MG63 (cell line): ENCODE measurements around the gene RIMS3. TPM values are rescaled to one million over a fixed set of nuclear protein-coding genes. Genes with fewer than 3 reads are reported as not detected.

Source experiments
- DNase-seq: peaks from one replicate; pipeline ENCODE4 v3.0.0-alpha.2; 2020
- H3K27me3 ChIP-seq: fragments of 250-450 bp; sonication (Bioruptor Pico); 2 replicates; pipeline ENCODE4 v1.5.1; 2020; ENCODE audit warnings: mild to moderate bottlenecking, moderate library complexity
- H3K36me3 ChIP-seq: fragments of 250-450 bp; sonication (Bioruptor Pico); 2 replicates; pipeline ENCODE4 v1.5.1; 2020; ENCODE audit warnings: mild to moderate bottlenecking, moderate library complexity
- H3K4me3 ChIP-seq: fragments of 250-450 bp; sonication (Bioruptor Pico); 2 replicates; pipeline ENCODE4 v1.5.1; 2020; ENCODE audit warnings: mild to moderate bottlenecking, moderate library complexity
- H3K9me3 ChIP-seq: fragments of 250-450 bp; sonication (Bioruptor Pico); 2 replicates; pipeline ENCODE4 v1.5.1; 2020; ENCODE audit warnings: mild to moderate bottlenecking, moderate library complexity
- total RNA-seq: library from RNA; depleted of rRNA; stranded (reverse); fragments of >200 nt; shearing (Covaris generic); gene quantifications from 2 replicates; pipeline ENCODE4 v1.2.3, GENCODE V29; 2014; ENCODE audit warnings: low replicate concordance

Gene RIMS3
- total RNA-seq, 1 experiment from 2014 or later, result 0.82 TPM

- DNase-seq, result no peak
- Histone ChIP-seq H3K27me3 (no peaks in the 10 kb centered on the region), H3K36me3 (0 out of 2 replicates have a peak, but pooled peaks cover 2% of the 10 kb centered on the region), H3K9me3 (no peaks in the 10 kb centered on the region), H3K4me3 (no peak overlapping the region)
These were observed 30.8 kb upstream of the RIMS3 start for GRCh38 chr1:40696294-40696693.

GRCh38 chr1:40694353-40694874, 28.9 kb upstream of the RIMS3 start:
- DNase-seq, result no peak
- Histone ChIP-seq H3K4me3 (no peak overlapping the region), H3K27me3 (no peaks in the 10 kb centered on the region), H3K36me3 (0 out of 2 replicates have a peak, but pooled peaks cover 2% of the 10 kb centered on the region), H3K9me3 (no peaks in the 10 kb centered on the region)

- Histone ChIP-seq H3K4me3 (peak overlapping the region; percentile 94; the same call in 1 of the 2 replicates), H3K36me3 (0 out of 2 replicates have a peak, but pooled peaks cover 2% of the 10 kb centered on the region), H3K27me3 (no peaks in the 10 kb centered on the region), H3K9me3 (no peaks in the 10 kb centered on the region)
- DNase-seq, result no peak
These were observed 27.9 kb upstream of the RIMS3 start for GRCh38 chr1:40693425-40693824.

- Histone ChIP-seq H3K4me3 (peak overlapping the region; percentile 94), H3K36me3 (0 out of 2 replicates have a peak, but pooled peaks cover 2% of the 10 kb centered on the region), H3K9me3 (no peaks in the 10 kb centered on the region), H3K27me3 (no peaks in the 10 kb centered on the region)
- DNase-seq, result no peak
These were observed 27.0 kb upstream of the RIMS3 start for GRCh38 chr1:40692429-40692895.

- Histone ChIP-seq H3K9me3 (no peaks in the 10 kb centered on the region), H3K27me3 (no peaks in the 10 kb centered on the region), H3K36me3 (0 out of 2 replicates have a peak, but pooled peaks cover 2% of the 10 kb centered on the region), H3K4me3 (peak within 1 kb of the TSS; percentile 94)
- peak; percentile 94 for DNase-seq
These were observed 26.3 kb upstream of the RIMS3 start, which contains the start of gene NFYC for GRCh38 chr1:40691538-40692428. NFYC (plus strand) TSS chr1:40691704; CDS start chr1:40738844, 47,140 bp downstream.

- DNase-seq, result no peak
- no peaks in the 10 kb centered on the region for H3K9me3 ChIP-seq
- H3K36me3 ChIP-seq, result no peaks in the 10 kb centered on the region
- peak overlapping the region; percentile 94 for H3K4me3 ChIP-seq
- no peaks in the 10 kb centered on the region for H3K27me3 ChIP-seq
These were observed 25.5 kb upstream of the RIMS3 start for GRCh38 chr1:40690771-40691537.

GRCh38 chr1:40689737-40690136, 24.3 kb upstream of the RIMS3 start:
- H3K9me3 ChIP-seq, result no peaks in the 10 kb centered on the region
- H3K4me3 ChIP-seq, result no peak overlapping the region

GRCh38 chr1:40687661-40688060, 22.2 kb upstream of the RIMS3 start:
- Histone ChIP-seq H3K36me3 (no peaks in the 10 kb centered on the region), H3K27me3 (no peaks in the 10 kb centered on the region), H3K9me3 (no peaks in the 10 kb centered on the region), H3K4me3 (no peak overlapping the region)
- DNase-seq, result no peak

More at GRCh38 chr1:40689737-40690136, 24.3 kb upstream of the RIMS3 start:
- no peak for DNase-seq
- Histone ChIP-seq H3K36me3 (no peaks in the 10 kb centered on the region), H3K27me3 (no peaks in the 10 kb centered on the region)

GRCh38 chr1:40687059-40687458, 21.6 kb upstream of the RIMS3 start:
- Histone ChIP-seq H3K4me3 (no peak overlapping the region), H3K9me3 (no peaks in the 10 kb centered on the region), H3K27me3 (no peaks in the 10 kb centered on the region), H3K36me3 (no peaks in the 10 kb centered on the region)
- no peak for DNase-seq

- Histone ChIP-seq H3K4me3 (no peak overlapping the region), H3K9me3 (no peaks in the 10 kb centered on the region), H3K27me3 (no peaks in the 10 kb centered on the region), H3K36me3 (no peaks in the 10 kb centered on the region)
- DNase-seq, result no peak
These were observed 19.2 kb upstream of the RIMS3 start for GRCh38 chr1:40684669-40685068.

- Histone ChIP-seq H3K4me3 (no peak overlapping the region), H3K27me3 (no peaks in the 10 kb centered on the region), H3K36me3 (no peaks in the 10 kb centered on the region), H3K9me3 (no peaks in the 10 kb centered on the region)
- no peak for DNase-seq
These were observed 13.9 kb upstream of the RIMS3 start for GRCh38 chr1:40679165-40679953.

GRCh38 chr1:40676501-40676900, 11.0 kb upstream of the RIMS3 start:
- peak; percentile 22 for DNase-seq

GRCh38 chr1:40673452-40673851, 8.0 kb upstream of the RIMS3 start:
- Histone ChIP-seq H3K9me3 (no peaks in the 10 kb centered on the region), H3K36me3 (no peaks in the 10 kb centered on the region), H3K27me3 (no peaks in the 10 kb centered on the region; the same call in 1 of the 2 replicates), H3K4me3 (no peak overlapping the region)
- no peak for DNase-seq

More at GRCh38 chr1:40676501-40676900, 11.0 kb upstream of the RIMS3 start:
- H3K27me3 ChIP-seq, result no peaks in the 10 kb centered on the region
- H3K9me3 ChIP-seq, result no peaks in the 10 kb centered on the region
- no peak overlapping the region for H3K4me3 ChIP-seq
- no peaks in the 10 kb centered on the region for H3K36me3 ChIP-seq

GRCh38 chr1:40668769-40669525, 3.5 kb upstream of the RIMS3 start:
- Histone ChIP-seq H3K4me3 (no peak overlapping the region), H3K36me3 (no peaks in the 10 kb centered on the region), H3K9me3 (no peaks in the 10 kb centered on the region), H3K27me3 (no peaks in the 10 kb centered on the region; the same call in 1 of the 2 replicates)
- DNase-seq, result peak; percentile 72

- H3K9me3 ChIP-seq, result no peaks in the 10 kb centered on the region
- H3K27me3 ChIP-seq, result no peaks in the 10 kb centered on the region; the same call in 1 of the 2 replicates
- no peaks in the 10 kb centered on the region for H3K36me3 ChIP-seq
- no peak overlapping the region for H3K4me3 ChIP-seq
- no peak for DNase-seq
These were observed 691 bp downstream of the RIMS3 start for GRCh38 chr1:40664791-40665190.
